ENCODE data around the gene EFNA1.
A peak's percentile ranks its signal among the peaks of the same experiment; 100 is the strongest.
"Not testable (repeated sequence)": the region's sequence is repeated elsewhere in the genome, so short reads cannot be mapped to it uniquely, and the experiment has no call there.

EFNA1 gene

DNA sequence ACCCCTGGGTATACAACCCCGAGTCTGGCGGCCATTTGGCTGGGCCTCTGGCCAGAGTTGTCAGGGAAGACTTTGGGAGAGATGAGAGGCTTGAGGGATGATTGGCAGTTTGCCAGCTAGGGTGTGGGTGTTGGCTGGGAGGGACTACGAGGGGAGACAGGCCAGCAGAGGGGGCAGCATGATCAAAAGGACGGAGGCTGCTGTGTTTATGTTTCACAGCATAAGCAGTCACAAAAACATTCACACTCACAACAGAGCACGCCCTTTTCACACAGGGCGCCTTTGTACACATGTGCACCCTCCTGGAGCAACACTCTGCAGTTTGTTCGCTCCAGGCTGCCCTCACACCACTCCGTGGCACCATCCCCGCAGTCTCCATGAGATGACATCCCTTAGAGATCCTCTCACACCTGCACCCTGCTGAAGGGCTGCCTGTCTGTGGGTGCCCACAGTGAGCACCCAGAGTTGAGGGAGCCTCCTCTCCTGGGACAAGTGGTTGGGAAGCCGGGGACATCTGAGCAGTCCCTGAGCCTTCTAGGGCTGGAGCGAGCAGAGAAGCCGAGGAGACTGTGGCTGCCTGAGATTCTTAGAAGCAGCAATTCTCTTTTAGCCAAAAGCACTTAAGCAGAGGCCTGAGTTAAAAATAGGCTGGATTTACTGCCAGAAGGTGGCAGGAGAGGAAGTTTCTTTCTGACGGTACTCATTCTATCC lies 33.6 kb upstream of the EFNA1 start:
- peak; percentile 13 for DNase-seq

DNA sequence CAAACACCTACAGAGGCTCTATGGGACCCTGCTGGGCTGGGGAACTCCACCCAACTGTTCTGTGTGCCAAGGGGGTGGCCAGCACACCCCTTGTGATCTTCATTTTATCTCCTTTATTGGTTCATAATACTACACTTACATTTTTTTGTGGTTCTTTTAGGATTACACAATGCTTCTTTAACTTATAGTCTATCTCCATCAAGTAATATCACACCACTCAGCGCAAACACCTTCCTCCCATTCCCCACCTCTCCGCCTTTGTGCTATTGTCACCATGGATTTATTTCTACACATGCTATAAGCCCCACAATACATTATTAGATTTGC lies 33.1 kb upstream of the EFNA1 start:
- no peak for DNase-seq

DNA sequence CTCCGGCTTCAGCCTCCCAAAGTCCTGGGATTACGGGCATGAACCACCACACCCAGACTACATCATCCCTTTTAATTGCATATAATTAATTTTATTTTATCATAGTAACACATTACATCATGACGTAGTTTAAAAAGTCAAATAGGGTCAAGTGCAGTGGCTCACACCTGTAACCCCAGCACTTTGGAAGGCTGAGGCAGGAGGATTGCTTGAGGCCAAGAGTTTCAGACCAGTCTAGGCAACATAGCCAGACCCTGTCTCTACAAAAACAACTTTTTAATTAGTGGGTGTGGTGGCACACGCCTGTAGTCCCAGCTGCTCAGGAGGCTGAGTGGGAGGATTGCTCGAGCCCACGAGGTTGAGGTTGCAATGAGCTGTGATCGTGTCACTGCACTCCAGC lies 28.3 kb upstream of the EFNA1 start:
- no peak for DNase-seq

DNA sequence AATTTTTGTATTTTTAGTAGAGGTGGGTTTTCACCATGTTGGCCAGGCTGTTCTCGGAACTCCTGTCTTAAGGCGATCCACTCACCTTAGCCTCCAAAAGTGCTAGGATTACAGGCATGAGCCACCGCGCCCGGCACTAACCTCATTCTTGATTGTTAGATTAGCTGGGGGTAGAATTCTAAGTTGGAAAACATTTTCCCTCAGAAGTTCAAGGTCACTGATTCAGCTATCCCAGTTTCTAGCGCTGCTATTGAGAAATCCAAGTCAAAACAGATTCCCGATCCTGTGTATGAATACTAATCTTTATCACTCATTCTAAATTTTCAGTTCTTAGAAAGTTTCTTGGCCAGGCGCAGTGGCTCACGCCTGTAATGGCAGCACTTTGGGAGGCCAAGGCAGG lies 24.4 kb upstream of the EFNA1 start:
- DNase-seq: no peak

DNA sequence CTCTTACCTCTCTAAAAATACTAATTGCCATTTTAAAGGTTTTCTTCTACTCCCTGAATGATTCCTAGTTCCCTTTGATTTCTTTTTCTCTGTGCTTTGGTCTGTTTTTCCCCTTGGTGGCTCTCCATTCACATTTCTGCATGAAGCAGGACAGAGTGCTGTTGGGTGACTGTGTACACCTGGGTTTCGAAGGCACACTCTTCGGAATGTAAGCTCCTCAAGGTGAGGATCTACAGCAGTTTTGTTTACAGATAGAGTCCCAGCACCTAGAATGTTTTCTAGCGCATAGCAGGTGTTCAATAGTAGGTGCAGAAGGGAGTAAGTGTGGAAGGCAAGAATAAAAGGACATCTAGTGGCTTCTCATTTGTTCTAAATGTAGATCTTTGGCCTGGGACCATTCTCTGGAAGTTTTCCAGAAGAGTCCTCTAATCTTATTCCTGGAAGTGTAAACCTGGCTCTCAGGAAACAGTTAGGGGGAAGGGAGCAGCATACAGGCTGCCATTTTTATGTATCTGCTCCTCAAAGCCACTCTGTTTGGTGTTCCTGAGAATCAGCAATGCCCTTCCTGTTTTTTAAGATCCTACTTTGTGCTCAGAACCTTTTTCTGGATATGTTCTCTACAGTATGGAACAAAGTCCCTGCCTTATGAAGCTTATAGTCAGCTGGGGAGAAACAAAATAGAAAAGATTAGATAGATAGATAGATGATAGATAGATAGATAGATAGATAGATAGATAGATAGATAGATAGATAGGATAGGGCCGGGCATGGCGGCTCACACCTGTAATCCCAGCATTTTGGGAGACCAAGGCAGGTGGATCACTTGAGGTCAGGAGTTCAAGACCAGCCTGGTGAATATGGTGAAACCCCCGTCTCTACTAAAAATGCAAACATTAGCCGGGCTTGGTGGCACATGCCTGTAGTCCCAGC lies 22.8 kb upstream of the EFNA1 start:
- DNase-seq: no peak

DNA sequence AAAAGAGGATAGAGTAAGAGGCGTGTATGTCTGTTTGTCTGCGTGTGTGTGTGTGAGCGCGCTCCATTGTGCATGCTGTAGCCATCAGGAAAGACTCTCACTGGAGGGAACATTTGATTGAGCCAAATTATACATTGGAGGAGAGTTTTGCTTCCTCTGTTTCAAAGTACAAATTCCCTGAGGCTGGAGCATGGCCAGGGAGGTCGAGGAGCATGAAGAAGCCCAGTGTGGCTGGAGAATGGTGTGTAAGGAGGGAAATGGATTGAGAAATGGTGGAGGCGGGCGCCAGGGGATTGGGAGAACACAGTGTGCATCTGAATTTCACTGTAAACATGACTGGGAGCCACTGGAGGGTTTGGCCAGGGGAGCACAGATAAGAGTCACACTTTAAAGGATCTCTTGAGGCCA lies 22.1 kb upstream of the EFNA1 start:
- no peak for DNase-seq

DNA sequence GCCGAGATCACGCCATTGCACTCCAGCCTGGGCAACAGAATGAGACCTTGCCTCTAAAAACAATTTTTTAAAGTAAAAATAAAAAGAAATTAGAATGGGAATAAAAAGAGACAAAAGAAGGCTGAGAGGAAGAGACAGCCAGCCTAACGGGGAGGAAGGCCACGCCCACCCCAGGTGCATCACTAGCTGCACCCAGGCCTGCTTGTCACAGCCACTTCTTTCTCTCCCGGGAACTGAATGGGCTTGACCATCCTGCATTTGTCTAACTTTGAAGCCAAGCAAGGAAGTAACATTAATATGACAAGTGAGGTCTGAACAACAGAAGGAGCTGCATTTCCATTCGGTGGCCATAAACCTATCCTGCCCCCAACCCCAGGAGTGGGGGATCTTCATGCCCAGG lies 20.8 kb upstream of the EFNA1 start:
- no peak for DNase-seq

DNA sequence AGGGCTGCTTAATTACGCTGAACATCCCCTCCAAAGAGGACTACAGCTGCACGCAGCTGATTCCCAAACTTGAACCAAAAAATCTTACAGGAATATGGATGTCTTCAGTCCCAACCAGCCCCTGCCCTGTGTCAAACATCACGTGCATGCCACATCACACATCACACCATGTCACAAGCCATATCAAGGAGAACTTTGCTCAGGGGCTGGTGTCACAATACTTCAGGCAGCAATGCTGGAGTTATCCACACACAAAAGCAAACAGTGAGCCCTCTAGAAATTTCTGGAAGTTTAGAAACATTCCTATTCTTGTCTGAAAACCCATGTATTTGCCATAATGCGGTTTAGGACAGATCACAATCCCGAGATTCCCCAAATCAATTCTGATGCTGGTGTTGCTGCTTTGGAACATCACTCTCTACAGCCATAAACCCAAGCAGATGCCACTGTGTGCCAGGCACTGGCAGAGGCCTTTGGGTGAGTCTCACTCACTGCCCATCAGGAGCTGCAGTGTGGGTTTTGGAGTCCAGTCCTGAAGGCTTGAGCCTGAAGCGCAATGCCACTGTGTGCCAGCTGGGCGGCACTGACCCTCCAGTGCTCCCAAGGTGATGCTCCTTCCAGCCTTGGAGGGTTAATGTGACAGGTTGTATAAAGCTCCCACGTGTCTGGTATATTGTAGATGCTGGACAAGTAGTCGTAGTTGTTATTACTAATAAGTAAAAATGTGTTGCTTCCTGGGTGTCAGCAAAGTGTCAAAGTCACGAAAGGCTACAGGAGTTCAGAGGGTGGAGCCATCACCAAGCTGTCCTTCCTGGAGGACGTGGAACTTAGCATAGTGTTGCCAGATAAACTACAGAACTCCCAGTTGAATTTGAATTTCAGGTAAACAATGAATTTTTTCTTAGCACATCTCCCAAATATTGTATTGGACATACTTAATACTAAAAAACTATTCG lies 20.1 kb upstream of the EFNA1 start:
- no peak for DNase-seq

DNA sequence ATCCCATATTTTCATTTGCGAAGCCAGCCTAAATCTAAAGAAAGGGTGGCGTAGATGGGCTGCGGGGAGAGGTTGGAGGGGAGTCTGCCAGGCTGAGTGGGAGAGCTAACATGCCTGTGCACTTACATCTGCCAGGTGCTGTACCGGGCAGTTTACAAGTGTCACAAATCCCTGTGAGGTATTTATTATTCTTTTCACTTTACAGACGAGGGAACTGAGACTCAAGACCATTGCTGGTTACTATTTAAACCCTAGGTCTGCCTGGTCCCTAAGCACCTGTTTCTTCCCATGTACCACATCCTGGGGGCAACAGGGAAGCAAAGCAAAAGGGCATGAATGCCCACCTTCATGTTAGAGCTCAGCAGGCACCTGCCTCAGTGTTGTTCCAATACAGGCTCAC lies 19.4 kb upstream of the EFNA1 start:
- no peak for DNase-seq

DNA sequence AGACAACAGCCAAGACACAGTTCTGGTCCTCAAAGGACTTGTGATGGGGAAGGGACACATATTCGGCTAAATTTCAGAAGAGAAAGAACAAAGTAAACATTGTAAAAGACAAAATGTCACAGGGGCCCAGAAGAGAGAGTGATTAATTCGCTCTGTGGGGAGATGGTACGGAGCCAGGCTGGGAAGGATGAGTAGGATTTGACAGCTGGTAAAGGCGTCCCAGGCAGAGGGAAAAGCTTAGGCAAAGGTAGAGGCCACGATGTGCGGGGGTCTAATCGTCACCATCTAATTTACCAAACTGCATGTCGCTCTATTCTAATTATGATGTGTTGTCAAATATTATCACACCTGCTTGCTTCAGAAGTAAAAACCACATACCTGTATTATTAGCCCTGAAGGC lies 17.3 kb upstream of the EFNA1 start:
- DNase-seq: no peak

DNA sequence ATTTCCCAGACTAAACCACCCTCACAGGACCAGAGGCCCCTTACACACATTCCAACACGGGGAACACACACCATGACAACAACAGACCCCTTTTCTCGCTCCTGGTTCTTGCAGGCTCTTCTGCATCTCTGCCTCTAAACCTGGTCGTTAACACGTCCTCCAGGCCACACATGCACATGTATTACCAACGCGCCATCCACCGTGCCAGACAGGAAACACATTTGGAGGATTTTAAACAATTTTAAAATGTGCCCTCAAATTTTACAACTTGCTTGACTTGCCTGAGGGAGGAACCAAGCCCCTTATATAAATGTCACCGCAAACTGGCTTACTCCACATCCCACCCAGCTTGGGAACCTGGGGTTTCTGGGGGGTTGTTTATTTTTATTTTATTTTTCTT lies 16.9 kb upstream of the EFNA1 start:
- no peak for DNase-seq

DNA sequence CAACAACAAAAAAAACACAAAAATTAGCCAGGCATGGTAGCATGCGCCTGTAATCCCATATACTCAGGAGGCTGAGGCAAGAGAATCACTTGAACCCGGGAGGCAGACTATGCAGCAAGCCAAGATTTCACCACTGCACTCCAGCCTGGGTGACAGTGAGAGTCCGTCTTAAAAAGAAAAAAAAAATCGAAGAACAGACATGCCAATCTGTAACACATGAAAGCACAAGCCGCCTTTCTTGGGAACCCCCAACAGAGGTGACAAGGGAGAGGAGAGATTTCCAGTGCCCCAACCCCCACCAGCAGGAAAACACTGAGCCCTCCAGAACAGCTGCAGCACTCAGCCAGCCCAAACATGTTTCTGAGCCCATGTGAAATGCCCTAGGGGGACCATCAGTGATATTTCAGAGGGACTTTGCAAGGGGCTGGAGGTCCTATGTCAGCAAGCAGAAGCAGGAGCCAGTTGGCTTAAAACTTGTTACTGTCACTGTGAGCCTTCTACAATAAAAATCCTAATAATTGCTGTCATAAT lies 14.2 kb upstream of the EFNA1 start:
- DNase-seq: no peak

DNA sequence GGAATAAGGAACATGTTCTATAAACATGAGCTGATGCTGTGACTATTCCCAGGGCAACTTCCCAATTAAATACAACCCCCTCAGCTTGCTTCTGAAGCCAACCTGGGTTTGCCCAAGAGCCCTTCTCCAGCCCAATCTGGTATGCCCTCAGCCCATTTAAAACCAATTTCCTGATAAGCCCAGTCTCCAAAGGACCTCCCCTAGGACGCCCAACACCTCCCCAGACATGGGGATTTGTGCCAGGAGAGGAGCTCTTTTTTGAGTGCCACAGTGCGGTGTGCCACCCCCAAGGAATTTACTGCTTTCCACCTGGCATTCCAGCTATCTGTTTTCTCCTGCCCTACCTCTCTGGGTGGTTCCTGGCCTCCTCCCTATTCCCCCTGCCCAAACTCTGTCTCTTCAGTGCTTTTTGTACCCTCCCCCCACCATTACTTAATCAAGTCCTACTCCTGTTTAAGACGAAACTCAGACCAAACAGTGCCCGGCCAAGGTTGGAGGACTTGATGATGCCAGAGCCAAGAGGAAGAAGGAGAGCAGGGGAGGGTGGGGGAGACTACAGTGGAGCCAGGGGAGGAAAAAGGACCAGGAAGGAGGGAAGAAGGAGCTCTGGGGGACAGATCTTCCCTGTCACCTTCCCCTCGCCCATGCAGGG lies 11.4 kb upstream of the EFNA1 start:
- no peak for DNase-seq

DNA sequence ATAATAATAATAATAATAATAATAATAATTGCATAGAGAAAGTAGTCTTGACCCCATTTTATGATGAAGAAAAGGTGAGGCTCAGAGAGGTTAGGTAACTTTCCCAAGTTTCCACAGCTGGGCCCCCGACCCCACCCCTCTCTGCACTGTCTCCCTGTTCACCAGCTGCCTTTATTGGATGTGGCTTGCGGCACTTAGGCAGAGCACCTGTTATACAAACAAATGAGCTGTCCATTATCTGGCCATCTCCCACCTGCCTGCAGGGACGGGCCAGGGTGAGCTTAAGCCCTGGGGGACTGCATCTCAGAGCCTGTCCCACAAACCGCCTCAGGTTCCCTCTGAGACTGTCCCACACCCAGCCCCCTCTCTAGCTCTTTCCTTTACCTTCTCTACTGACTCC lies 10.1 kb upstream of the EFNA1 start:
- no peak for DNase-seq

DNA sequence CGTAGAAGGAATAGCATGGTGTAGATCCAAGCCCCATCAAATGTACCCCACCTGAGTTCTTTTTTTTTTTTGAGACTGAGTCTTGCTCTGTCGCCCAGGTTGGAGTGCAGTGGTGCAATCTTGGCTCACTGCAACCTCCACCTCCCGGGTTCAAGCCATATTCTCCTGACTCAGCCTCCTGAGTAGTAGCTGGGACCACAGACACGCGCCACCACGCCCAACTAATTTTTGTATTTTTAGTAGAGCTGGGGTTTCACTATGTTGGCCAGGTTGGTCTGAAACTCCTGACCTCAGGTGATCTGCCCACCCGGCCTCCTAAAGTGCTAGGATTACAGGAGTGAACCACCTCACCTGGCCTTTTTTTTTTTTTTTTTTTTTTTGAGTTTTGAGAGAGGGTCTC lies 9.6 kb upstream of the EFNA1 start:
- DNase-seq: not testable (repeated sequence)

DNA sequence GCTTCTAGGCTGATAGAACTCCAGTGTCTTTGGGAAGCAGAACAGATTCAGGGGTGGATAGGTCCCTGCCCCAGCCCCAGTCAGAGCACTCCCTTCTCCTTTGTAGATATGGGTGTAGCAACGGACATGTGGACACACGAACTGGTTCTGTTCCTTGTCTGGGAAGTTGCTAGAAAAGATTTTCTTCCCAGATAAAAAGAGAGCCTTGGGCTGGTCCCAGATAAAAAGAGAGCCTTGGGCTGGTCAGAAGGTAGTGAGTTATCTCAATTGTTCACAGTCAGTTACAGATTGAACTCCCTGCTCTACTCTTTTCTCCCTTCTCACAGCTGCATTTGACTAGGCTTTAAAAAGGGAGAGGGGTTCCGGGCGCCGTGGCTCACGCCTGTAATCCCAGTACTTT lies 7.4 kb upstream of the EFNA1 start:
- DNase-seq: no peak

DNA sequence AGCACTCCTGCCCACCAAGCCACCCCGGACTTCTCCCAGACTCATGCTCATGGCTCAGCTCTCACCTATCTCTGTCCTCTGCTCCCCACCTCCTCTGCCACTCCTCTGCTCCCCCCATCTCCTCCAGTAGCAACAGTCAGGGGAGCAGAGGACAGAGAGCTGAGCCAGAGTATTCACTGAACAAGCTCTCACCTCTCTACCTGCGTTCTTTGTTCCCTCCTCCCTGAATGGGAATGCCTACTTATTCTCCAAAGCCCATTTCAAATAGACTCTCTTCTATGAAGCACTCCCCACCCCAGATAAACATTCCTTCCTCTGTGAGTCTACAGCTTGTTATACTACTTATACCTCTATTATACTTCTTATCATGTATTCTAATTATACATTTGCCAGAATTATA lies 6.4 kb upstream of the EFNA1 start:
- DNase-seq: no peak

DNA sequence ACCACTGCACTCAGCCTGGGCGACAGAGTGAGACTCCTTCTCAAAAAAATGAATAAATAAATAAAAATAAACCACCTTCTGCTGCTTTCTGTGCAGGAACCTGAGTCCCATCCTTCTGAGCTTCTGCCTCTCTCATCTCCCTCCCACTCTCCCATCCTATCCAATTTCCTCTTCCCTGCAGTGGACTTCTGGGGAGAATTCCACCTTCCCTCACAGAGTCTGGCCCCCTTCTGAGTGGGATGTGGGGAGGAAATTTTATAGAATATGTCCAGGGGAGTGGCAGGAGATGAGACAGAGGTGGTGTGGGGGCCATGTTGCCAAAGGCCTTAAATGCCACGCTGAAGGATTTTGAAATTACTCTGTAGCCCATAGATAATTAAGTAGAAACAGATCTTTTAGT lies 5.4 kb upstream of the EFNA1 start:
- no peak for DNase-seq

DNA sequence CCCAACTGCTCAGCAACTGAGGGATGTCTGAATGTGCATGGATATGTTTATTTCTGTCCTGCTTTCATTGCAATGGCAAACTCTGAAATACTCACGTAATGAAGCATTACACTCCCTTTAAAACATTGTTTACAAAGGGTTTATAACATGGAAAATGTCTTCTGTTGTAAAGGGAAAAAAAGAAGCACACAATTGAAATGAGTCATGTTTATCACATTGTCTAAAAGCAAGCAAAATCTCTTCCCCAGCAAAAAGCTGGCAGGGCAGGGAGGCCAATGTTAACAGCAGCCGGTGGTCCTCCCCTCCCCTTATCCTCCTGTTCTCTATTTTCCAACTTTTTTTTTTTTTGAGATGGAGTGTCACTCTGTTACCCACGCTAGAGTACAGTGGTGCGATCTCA lies 3.9 kb upstream of the EFNA1 start:
- DNase-seq: no peak

DNA sequence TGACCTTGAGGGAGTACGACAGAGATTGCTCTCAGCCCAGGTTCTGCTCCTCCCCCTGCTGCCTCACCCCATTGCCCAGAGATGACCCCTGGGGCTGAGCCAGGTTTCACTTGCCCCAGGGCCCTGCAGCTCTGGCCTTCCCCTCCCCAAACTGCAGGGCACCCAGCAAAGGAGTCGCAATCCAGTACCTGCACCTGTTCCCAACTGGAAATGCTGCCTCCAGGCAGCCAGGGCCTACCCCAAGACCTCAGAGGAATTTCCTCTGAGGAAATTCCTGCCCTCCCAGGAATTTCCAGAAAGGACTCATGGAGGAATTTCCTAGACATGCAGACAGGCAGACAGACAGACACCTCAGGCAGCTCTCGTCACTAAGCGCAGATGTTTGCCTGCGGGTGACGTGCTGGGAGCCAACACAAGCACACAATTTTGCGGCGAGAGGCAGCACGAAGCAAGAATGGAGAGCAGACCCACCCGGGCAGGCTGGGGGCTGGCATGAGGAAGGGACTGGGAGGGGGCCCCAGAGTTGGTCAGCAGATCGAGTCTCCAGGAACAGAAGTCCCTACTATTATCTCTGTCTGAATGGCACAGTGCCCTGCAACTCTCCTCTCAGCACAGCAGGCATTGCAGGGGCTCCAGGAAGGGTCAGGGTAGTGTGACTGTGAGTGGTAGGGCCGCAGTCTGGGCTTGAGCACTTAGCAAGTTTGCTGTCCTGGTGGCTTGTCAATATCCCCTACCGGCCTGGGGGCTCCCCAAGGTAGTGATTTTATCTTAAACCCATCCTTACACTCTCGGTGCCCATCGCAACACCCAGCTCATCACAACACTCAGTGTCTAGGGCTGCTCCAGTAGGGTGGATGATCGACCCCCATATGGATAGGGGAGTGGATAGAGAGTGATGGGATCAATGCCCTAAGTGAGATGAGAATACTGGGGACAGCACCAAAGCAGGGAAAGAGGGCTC lies 2.9 kb upstream of the EFNA1 start:
- DNase-seq: no peak

DNA sequence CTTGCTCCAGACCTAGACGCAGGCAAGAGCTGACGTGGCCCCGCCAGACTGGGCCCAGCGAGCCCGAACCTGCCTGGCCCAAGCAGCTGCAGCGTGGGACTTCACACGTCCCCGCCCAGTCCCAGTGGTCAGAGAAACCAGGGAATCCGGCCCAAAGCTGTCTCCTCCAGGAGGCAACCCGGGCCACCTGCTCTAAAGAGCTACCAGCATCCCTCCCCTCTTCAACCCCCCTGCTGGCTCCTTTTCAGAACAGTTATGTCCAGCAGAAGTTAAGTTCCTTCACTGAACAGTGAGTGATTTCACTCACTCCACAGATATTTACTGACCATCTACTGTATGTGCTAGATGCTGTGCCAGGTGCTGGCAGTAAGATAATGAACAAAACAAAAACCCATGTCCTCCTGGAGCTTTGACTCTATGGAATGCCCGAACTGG lies 2.1 kb upstream of the EFNA1 start:
- no peak for DNase-seq

Measured in GF-D8 (cell line).